Spinal cord (tissue), 10 donors: ENCODE data around the gene GOSR2. TPM values are rescaled to one million over a fixed set of nuclear protein-coding genes. Genes with fewer than 3 reads are reported as not detected.

ENCODE experiments used
- DNase-seq, 6 donors: peaks; one replicate each; pipeline versions ENCODE4 v3.0.0 to v3.0.0-alpha.2; 2013 to 2015; ENCODE audit warnings: low spot score in 6 of 6, low read depth in 4 of 6
- H3K27ac ChIP-seq: one replicate; pipeline ENCODE4 v1.5.1; 2013; ENCODE audit warnings: low read depth, low read length, control low read depth
- H3K27me3 ChIP-seq: one replicate; pipeline ENCODE4 v1.6.1; 2013; ENCODE audit warnings: low read length; ENCODE audit not compliant: control insufficient read depth, insufficient read depth
- H3K36me3 ChIP-seq: one replicate; pipeline ENCODE4 v1.6.1; 2013; ENCODE audit warnings: low read length; ENCODE audit not compliant: control insufficient read depth, insufficient read depth
- H3K4me1 ChIP-seq: one replicate; pipeline ENCODE4 v1.6.1; 2013; ENCODE audit warnings: low read length; ENCODE audit not compliant: control insufficient read depth, insufficient read depth
- H3K4me3 ChIP-seq: one replicate; pipeline ENCODE4 v1.5.1; 2013; ENCODE audit warnings: low read depth, low read length, control low read depth
- H3K9me3 ChIP-seq: one replicate; pipeline ENCODE4 v1.6.1; 2013; ENCODE audit warnings: low read length; ENCODE audit not compliant: control insufficient read depth, insufficient read depth
- WGBS: methylation state at CpG from one replicate; pipeline ENCODE4 v1.1.5; 2013; ENCODE audit warnings: missing lambda C conversion rate; ENCODE audit not compliant: insufficient coverage; 5-methylcytosine and 5-hydroxymethylcytosine counted together
- polyA plus RNA-seq, 2 donors: library from polyadenylated mRNA; unstranded; fragments of 120-200 nt; gene quantifications; one replicate each; pipeline ENCODE4 v1.2.1, GENCODE V29; 2013; ENCODE audit not compliant: insufficient read length in 2 of 2
- small RNA-seq: library from RNA; depleted of rRNA; stranded (forward); fragments of <200 nt; gene quantifications from one replicate; pipeline ENCODE3, GENCODE V24; 2014; ENCODE audit warnings: low replicate concordance
- total RNA-seq, 2 donors: library from RNA; depleted of rRNA in 1 of 2; stranded (reverse); fragments of 120-200 nt in 1 of 2; fragments of >200 nt in 1 of 2; gene quantifications; one replicate each; pipeline versions ENCODE4 v1.2.3 to v1.2.4, GENCODE V29; 2013 to 2014
- donor health status: healthy.

The GOSR2 gene
- total and polyA plus RNA-seq, 4 donors, result 42.1 to 56.4 (median 46.8) TPM

DNA sequence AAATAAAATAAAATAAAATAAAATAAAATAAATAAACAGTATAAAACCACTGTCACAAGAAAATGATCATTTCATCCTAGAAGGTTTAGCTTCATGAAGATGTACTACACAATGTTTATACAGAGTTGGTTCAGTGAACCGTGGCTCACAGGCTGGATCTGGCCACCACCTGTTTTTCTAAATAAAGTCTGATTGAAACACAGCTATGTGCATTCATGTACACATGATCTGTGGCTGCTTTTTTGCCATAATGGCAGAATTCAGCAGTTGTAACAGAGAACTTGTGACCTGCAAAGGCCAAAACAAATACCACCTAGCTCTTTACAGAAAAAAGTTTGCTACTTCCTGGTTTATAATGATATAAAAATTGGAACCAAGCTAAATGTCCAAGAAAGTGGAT, 68.7 kb downstream of the GOSR2 start:
- no peaks in the 10 kb centered on the region for H3K27me3 ChIP-seq
- H3K4me3 ChIP-seq, result no peak overlapping the region
- H3K36me3 ChIP-seq, result no peaks in the 10 kb centered on the region
- 63% methylated on average over 1 of the region's 1 CpG for WGBS
- DNase-seq, result peak in 1 of 6 donors; percentile 2
- H3K9me3 ChIP-seq, result no peaks in the 10 kb centered on the region
- no peaks in the 10 kb centered on the region for H3K4me1 ChIP-seq
- no peak overlapping the region for H3K27ac ChIP-seq

Small RNA genes within 50 kb of the gene (small RNA-seq; reads per million reads assigned to genes)
- gene MIR5089, result not detected
- gene RNU6ATAC3P, result 0.06 reads per million

Other genes starting within 250 kb of the GOSR2 start
- 1 to 10 TPM; 4.0 to 5.0 TPM for gene WNT3, start 104.5 kb upstream of the GOSR2 start, total RNA-seq
- 10 to 100 TPM; 16.4 to 17.1 TPM for gene WNT3, start 104.5 kb upstream of the GOSR2 start, polyA plus RNA-seq
- gene WNT9B, start 71.6 kb upstream of the GOSR2 start, total RNA-seq, result under 1 TPM; 0.44 to 0.99 TPM
- 1 to 10 TPM in 1 of 2 donors, under 1 TPM in 1; 0.93 to 2.1 TPM for gene WNT9B, start 71.6 kb upstream of the GOSR2 start, polyA plus RNA-seq
- gene RPRML, start 56.1 kb downstream of the GOSR2 start, total RNA-seq, result under 1 TPM; 0.40 to 0.55 TPM
- gene RPRML, start 56.1 kb downstream of the GOSR2 start, polyA plus RNA-seq, result under 1 TPM; 0.48 to 0.71 TPM